ENCODE data around the gene SMKR1.
"Not testable (repeated sequence)": the region's sequence is repeated elsewhere in the genome, so short reads cannot be mapped to it uniquely, and the experiment has no call there.

Gene SMKR1

GRCh38 chr7:129529643-129530042 is 27.3 kb downstream of the SMKR1 start:
- DNase-seq (ENCODE audit: low read depth) = no peak

GRCh38 chr7:129530795-129531391 is 28.6 kb downstream of the SMKR1 start:
- DNase-seq (ENCODE audit: low read depth) = peak; percentile 14

GRCh38 chr7:129531721-129532120 is 29.4 kb downstream of the SMKR1 start:
- DNase-seq (ENCODE audit: low read depth) = no peak

- no peak for DNase-seq (ENCODE audit: low read depth)
These were observed 30.0 kb downstream of the SMKR1 start for GRCh38 chr7:129532375-129532774.

- not testable (repeated sequence) for DNase-seq (ENCODE audit: low read depth)
These were observed 32.4 kb downstream of the SMKR1 start for GRCh38 chr7:129534558-129535274.

DNA sequence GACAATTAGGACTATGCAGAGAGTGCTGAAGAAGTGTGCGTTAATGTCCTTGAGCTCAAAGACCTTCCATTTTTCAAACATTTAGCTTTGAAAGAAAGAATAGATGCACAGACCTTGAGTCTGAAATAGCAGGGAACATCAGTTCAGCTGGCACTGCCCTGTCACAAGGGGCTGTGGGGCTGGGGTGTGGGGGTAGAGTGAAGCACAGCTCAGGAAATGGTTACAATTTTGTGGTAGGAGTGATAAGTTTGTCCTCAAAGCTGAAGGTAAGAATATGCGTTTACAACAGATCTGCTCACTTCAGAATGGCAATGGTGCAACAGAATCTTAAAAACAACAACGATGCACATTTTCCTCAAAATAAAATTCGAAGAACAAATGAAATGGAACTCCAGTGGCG is 33.6 kb downstream of the SMKR1 start:
- no peak for DNase-seq (ENCODE audit: low read depth)

- DNase-seq (ENCODE audit: low read depth) = no peak
These were observed 34.0 kb downstream of the SMKR1 start for GRCh38 chr7:129536323-129536722.

- no peak for DNase-seq (ENCODE audit: low read depth)
These were observed 36.5 kb downstream of the SMKR1 start for GRCh38 chr7:129538790-129539189.

GRCh38 chr7:129540340-129540739 is 38.0 kb downstream of the SMKR1 start:
- no peak for DNase-seq (ENCODE audit: low read depth)

DNA sequence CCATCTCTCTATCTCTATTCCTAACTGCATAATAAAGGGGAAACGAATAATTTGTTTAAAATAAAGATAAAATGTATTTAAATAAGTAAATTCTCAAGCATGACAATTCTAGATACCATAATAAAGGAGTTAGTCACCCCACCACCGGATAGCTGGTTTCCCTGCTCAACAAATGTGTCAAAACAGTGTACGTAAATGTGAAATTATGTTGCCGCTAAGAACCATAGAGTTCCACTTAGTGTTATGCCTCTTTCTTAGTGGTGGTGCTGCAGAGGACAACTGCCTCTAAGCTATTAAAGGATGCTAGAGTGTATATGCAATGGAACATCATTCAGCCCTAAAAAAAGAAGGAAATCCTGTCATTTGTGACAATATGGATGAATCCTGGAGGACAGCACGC is 42.4 kb downstream of the SMKR1 start:
- DNase-seq (ENCODE audit: low read depth) = no peak

DNA sequence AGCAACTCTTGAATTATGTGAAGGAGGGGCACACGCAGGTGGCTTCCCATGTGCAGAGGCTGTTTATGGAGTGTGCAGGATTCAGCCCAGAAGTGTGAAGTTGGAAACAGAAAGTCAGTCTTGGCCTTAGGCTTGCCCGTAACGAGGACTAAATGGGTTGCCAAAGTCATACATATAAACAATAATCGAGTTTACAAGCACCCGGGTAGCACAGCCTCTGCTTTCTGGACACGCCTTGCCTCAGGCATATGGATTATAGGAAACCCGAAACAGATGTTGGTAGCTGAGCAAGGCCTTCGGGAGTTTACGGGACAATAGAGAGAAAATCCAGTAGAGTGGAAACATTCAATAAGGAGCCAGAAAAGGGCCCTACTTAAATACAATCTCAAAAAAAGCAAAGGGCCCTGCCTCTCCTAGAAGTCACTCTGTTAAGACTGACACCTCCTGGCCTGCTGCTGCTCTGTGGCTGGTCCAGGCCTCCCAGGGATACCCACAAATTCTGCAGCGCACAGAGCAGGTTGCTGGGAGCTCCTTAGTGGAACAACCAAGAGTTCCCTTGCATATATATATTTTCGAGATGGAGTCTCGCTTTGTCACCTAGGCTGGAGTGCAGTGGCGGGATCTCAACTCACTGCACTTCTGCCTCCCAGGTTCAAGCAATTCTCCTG is 48.5 kb downstream of the SMKR1 start:
- no peak for DNase-seq (ENCODE audit: low read depth)

DNA sequence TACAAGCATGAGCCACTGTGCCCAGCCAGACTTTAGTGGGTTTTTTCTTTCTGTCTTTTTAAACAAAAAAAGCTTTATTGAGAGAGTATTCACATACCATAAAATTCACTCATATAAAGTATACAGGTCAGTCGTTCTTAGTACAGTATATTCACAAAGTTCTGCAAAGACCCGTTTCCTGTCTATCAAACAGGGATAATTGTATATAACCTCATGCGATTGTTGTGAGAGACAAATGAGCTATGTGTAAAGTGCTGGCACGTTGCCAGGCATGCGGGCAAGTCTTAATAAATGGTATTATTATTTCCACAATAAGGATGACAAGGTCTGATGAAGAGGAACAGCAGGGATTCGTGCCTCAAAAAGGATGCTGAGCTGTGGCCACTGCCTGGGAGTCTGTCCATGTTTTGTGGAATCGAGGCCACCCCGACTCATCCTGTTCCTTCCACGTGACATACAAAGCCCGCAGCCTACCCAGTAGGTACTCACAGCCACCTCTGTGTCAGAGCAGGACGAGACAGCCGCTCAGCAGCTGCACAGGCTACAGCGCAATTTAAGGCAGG is 51.6 kb downstream of the SMKR1 start:
- DNase-seq (ENCODE audit: low read depth) = peak; percentile 22

- no peak for DNase-seq (ENCODE audit: low read depth)
These were observed 54.3 kb downstream of the SMKR1 start for GRCh38 chr7:129556607-129557133.

DNA sequence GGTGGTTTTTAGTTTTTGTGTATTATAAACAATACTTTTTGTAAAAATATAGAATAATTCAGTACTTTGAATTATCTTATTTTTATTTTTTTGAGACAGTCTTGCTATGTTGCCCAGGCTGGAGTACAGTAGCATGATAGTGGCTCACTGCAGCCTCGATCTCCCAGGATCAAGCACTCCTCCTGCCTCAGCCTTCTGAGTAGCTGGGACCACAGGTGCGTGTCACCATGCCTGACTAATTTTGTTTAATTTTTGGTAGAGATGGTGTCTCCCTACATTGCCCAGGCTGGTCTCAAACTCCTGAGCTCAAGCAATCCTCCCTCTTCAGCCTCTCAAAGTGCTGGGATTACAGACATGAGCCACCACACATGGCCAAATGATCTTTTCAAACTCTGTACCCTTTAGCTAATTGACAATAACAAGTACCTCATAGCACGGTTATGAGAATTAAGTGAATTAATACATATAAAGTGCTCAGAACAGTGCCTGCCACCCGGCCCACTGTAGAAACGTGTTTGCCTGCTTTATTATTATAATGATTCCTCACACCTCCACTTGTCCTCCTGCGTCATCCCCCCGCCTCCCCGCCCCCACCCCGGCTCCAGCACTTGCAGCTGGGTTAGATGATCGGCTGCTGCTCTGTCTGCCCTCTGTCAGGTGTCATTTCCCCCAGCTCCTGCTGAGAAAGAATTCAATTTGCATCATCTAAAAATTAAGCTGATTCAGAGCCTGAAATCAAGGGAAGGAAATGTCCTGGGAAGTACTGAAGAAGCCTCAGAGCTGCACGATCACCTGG is 55.6 kb downstream of the SMKR1 start:
- no peak for DNase-seq (ENCODE audit: low read depth)

DNA sequence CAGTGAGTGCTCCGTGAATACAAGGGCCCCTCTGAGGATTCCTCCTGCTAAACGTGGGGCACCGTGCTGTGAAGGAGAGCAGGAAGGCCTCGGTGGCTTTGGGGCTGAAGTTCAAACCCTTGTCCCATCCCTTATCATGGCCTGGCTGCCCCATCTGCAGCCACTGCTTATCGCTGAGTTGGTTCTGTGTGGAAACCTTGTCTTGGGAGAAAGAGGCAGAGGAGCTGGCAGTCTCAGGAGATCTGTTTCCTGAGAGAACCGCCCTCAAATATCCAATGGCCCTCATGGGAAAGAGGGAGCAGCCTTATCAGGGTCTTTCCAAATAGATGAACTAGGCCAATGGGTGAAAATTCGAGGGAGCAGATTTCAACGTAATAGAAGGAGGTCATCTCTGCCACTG is 57.2 kb downstream of the SMKR1 start:
- DNase-seq (ENCODE audit: low read depth) = no peak

- DNase-seq (ENCODE audit: low read depth) = no peak
These were observed 58.5 kb downstream of the SMKR1 start for GRCh38 chr7:129560831-129561230.

DNA sequence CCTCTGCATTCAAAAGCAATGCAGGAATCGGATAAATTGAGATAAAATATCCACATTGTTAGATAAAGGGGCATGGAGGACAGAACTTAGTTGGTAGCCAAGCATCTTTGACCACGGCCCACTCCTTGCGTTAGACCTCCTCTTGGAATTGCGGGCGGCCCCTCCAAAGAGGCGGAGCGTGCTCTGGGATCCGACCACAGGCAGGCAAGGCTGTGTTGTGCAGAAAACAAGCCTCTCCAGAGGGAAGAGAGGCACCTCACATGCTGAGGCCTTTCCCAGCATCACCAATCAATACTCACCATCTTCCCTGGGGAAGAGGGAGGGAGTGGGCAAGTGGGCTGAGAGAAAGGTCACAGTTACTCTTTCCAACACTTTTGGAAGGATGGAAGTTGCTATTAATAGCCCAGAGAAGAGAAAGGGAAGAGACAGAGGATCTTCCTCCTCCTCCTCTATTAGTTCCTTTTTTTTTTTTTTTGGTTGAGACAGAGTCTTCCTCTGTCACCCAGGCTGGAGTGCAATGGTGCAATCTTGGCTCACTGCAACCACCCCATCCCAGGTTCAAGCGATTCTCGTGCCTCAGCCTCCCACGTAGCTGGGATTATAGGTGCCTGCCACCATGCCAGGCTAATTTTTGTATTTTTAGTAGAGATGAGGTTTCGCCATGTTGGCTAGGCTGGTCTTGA is 59.5 kb downstream of the SMKR1 start:
- no peak for DNase-seq (ENCODE audit: low read depth)

Data from stimulated activated CD8-positive, alpha-beta memory T cell treated with anti-CD3 and anti-CD28 coated beads, Interleukin-7, amount 100 ng/mL, for 24 hours (primary cell).